ACHN (cell line): ENCODE measurements around the gene NOMO2.
"Not testable (repeated sequence)": the region's sequence is repeated elsewhere in the genome, so short reads cannot be mapped to it uniquely, and the experiment has no call there.

Source experiments
- DNase-seq: peaks from one replicate; pipeline ENCODE4 v3.0.0-alpha.2; 2015
- in situ Hi-C: cut with HindIII; loops from 2 replicates; pipeline ENCODE4 v1.10.0; 2017; ENCODE audit warnings: low sequenced_read_pairs, low pct_ligation_motif_present, low pct_unique_long_range_greater_than_20kb

The NOMO2 gene

GRCh38 chr16:18579261-18579660 lies 17.4 kb upstream of the NOMO2 start:
- in situ Hi-C loops = not testable (repeated sequence)

GRCh38 chr16:18577942-18578341 lies 16.0 kb upstream of the NOMO2 start:
- in situ Hi-C loops, DNase-seq: not testable (repeated sequence)

More at GRCh38 chr16:18579261-18579660, 17.4 kb upstream of the NOMO2 start:
- DNase-seq = not testable (repeated sequence)

GRCh38 chr16:18575945-18576344 lies 14.0 kb upstream of the NOMO2 start:
- DNase-seq, in situ Hi-C loops: not testable (repeated sequence)

- in situ Hi-C loops, DNase-seq: not testable (repeated sequence)
Observed at GRCh38 chr16:18575298-18575917, 13.5 kb upstream of the NOMO2 start.

GRCh38 chr16:18573887-18574286 lies 12.0 kb upstream of the NOMO2 start:
- in situ Hi-C loops, DNase-seq: not testable (repeated sequence)

GRCh38 chr16:18572973-18573372 lies 11.1 kb upstream of the NOMO2 start:
- DNase-seq, in situ Hi-C loops: not testable (repeated sequence)

GRCh38 chr16:18571307-18571850 lies 9.5 kb upstream of the NOMO2 start:
- DNase-seq = not testable (repeated sequence)

GRCh38 chr16:18570529-18571306 lies 8.8 kb upstream of the NOMO2 start:
- in situ Hi-C loops = not testable (repeated sequence)

More at GRCh38 chr16:18571307-18571850, 9.5 kb upstream of the NOMO2 start:
- in situ Hi-C loops = not testable (repeated sequence)

GRCh38 chr16:18560416-18561220 lies 1.3 kb downstream of the NOMO2 start:
- DNase-seq, in situ Hi-C loops: not testable (repeated sequence)

More at GRCh38 chr16:18570529-18571306, 8.8 kb upstream of the NOMO2 start:
- not testable (repeated sequence) for DNase-seq

GRCh38 chr16:18553671-18554070 lies 8.2 kb downstream of the NOMO2 start:
- DNase-seq, in situ Hi-C loops: not testable (repeated sequence)

GRCh38 chr16:18547382-18547781 lies 14.5 kb downstream of the NOMO2 start:
- in situ Hi-C loops, DNase-seq: not testable (repeated sequence)

- in situ Hi-C loops, DNase-seq: not testable (repeated sequence)
Observed at GRCh38 chr16:18546853-18547252, 15.0 kb downstream of the NOMO2 start.

GRCh38 chr16:18544232-18545081 lies 17.4 kb downstream of the NOMO2 start:
- in situ Hi-C loops, DNase-seq: not testable (repeated sequence)

GRCh38 chr16:18541912-18542311 lies 20.0 kb downstream of the NOMO2 start:
- DNase-seq = not testable (repeated sequence)

GRCh38 chr16:18537004-18537403 lies 24.9 kb downstream of the NOMO2 start:
- in situ Hi-C loops = not testable (repeated sequence)

More at GRCh38 chr16:18541912-18542311, 20.0 kb downstream of the NOMO2 start:
- in situ Hi-C loops = not testable (repeated sequence)

GRCh38 chr16:18535519-18536168 lies 26.3 kb downstream of the NOMO2 start:
- DNase-seq, in situ Hi-C loops: not testable (repeated sequence)

More at GRCh38 chr16:18537004-18537403, 24.9 kb downstream of the NOMO2 start:
- DNase-seq = not testable (repeated sequence)

GRCh38 chr16:18534308-18534707 lies 27.6 kb downstream of the NOMO2 start:
- DNase-seq, in situ Hi-C loops: not testable (repeated sequence)
